A673 (cell line): ENCODE measurements around the gene HOXA6. TPM values are rescaled to one million over a fixed set of nuclear protein-coding genes. Genes with fewer than 3 reads are reported as not detected.

Source experiments
- BruUV-seq: library from RNA; stranded (reverse); fragments of 400-500 nt; replicated peaks from 2 replicates; lab custom pipeline; 2021; lab: Mats Ljungman, UMichigan
- CTCF ChIA-PET: fragments of 300-600 bp; sonication (Branson Sonifier 250); formaldehyde crosslinking; loops from one replicate; lab custom pipeline; 2022; ENCODE audit warnings: antibody characterized with exemption; lab: Charles Lee
- POLR2A ChIA-PET: fragments of 300-600 bp; sonication (Branson Sonifier 250); formaldehyde crosslinking; loops from one replicate; lab custom pipeline; 2022; ENCODE audit warnings: antibody characterized with exemption; ENCODE audit not compliant: low non-redundant PET; lab: Charles Lee
- DNase-seq: peaks from one replicate; pipeline ENCODE4 v3.0.0-alpha.2; 2015; ENCODE audit warnings: low spot score
- H3K27ac ChIP-seq: fragments of 200-600 bp; sonication (generic); 2 replicates; pipeline ENCODE4 v1.5.1; 2016; ENCODE audit warnings: mixed run types, low read depth, mild to moderate bottlenecking, mixed read lengths, antibody characterized with exemption, low read length; ENCODE audit not compliant: poor library complexity, severe bottlenecking
- H3K27me3 ChIP-seq: fragments of 200-600 bp; sonication (generic); replicated peaks from 2 replicates; pipeline ENCODE4 v1.6.1; 2017; ENCODE audit warnings: mixed run types, low read depth, mild to moderate bottlenecking, mixed read lengths, antibody characterized with exemption, low read length; ENCODE audit not compliant: insufficient read depth, poor library complexity
- H3K36me3 ChIP-seq: fragments of 200-600 bp; sonication (generic); 2 replicates; pipeline ENCODE4 v1.6.1; 2016; ENCODE audit warnings: mixed run types, mild to moderate bottlenecking, mixed read lengths, antibody characterized with exemption, low read length; ENCODE audit not compliant: insufficient read depth, poor library complexity, severe bottlenecking
- H3K4me1 ChIP-seq: fragments of 200-600 bp; sonication (generic); 2 replicates; pipeline ENCODE4 v1.6.1; 2017; ENCODE audit warnings: mixed run types, mild to moderate bottlenecking, mixed read lengths, antibody characterized with exemption, low read length; ENCODE audit not compliant: insufficient read depth, poor library complexity, severe bottlenecking
- H3K4me3 ChIP-seq: fragments of 200-600 bp; sonication (generic); 2 replicates; pipeline ENCODE4 v1.5.1; 2016; ENCODE audit warnings: low read depth, mixed run types, mild to moderate bottlenecking, mixed read lengths, low read length; ENCODE audit not compliant: poor library complexity, severe bottlenecking
- H3K9me3 ChIP-seq: fragments of 200-600 bp; sonication (generic); 2 replicates; pipeline ENCODE4 v1.6.1; 2016; ENCODE audit warnings: mixed run types, low read depth, mild to moderate bottlenecking, mixed read lengths, antibody characterized with exemption, low read length; ENCODE audit not compliant: poor library complexity, severe bottlenecking
- EZH2 ChIP-seq: fragments of 200-600 bp; sonication (generic); IDR thresholded peaks from 2 replicates; pipeline ENCODE4 v1.6.1; 2017; ENCODE audit warnings: borderline replicate concordance, low read depth, mild to moderate bottlenecking, mixed read lengths, antibody characterized with exemption, low read length; ENCODE audit not compliant: poor library complexity, severe bottlenecking
- intact Hi-C: fragments of 100-400 bp; cut with micrococcal nuclease; formaldehyde crosslinking; loops from one replicate; pipeline ENCODE4 v1.10.0; 2022; ENCODE audit not compliant: unreplicated experiment
- total RNA-seq: library from RNA; stranded (reverse); gene quantifications from 2 replicates; pipeline ENCODE4 v1.2.3, GENCODE V29; 2021
- TF ChIP-seq, protein P1 (sequence below): fragments of 300-800, 200-600 bp; sonication (generic); conservative IDR thresholded peaks from 2 replicates; pipeline ENCODE4 v1.5.1; 2017; ENCODE audit warnings: low read depth, mild to moderate bottlenecking, antibody characterized with exemption, low read length, moderate library complexity, mixed read lengths

Gene HOXA6
- total RNA-seq, 1 experiment from 2014 or later: not detected

- H3K27me3 ChIP-seq: peaks cover 90% of the 10 kb centered on the region
- CTCF ChIA-PET: no interaction called here
- H3K4me3 ChIP-seq: peak within 1 kb of the TSS; percentile 41
- peak; percentile 33 for TF ChIP-seq EZH2
- TF ChIP-seq, protein P1, sequence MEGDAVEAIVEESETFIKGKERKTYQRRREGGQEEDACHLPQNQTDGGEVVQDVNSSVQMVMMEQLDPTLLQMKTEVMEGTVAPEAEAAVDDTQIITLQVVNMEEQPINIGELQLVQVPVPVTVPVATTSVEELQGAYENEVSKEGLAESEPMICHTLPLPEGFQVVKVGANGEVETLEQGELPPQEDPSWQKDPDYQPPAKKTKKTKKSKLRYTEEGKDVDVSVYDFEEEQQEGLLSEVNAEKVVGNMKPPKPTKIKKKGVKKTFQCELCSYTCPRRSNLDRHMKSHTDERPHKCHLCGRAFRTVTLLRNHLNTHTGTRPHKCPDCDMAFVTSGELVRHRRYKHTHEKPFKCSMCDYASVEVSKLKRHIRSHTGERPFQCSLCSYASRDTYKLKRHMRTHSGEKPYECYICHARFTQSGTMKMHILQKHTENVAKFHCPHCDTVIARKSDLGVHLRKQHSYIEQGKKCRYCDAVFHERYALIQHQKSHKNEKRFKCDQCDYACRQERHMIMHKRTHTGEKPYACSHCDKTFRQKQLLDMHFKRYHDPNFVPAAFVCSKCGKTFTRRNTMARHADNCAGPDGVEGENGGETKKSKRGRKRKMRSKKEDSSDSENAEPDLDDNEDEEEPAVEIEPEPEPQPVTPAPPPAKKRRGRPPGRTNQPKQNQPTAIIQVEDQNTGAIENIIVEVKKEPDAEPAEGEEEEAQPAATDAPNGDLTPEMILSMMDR: no peak
- POLR2A ChIA-PET: no interaction called here
- H3K36me3 ChIP-seq: no peaks in the 10 kb centered on the region
- no peaks in the 10 kb centered on the region for H3K9me3 ChIP-seq
- BruUV-seq: no TSS peak
- intact Hi-C loops: no loop called here
- DNase-seq: no peak
- peaks cover 7% of the 10 kb centered on the region for H3K4me1 ChIP-seq
- no peak within 1 kb of the TSS for H3K27ac ChIP-seq
These were observed 26.6 kb upstream of the HOXA6 start, which contains the start of gene HOXA10 for GRCh38 chr7:27173956-27174873. Gene HOXA10, minus strand, starts transcription at chr7:27174320. Its CDS starts 14 bp downstream, at chr7:27174306.

DNA sequence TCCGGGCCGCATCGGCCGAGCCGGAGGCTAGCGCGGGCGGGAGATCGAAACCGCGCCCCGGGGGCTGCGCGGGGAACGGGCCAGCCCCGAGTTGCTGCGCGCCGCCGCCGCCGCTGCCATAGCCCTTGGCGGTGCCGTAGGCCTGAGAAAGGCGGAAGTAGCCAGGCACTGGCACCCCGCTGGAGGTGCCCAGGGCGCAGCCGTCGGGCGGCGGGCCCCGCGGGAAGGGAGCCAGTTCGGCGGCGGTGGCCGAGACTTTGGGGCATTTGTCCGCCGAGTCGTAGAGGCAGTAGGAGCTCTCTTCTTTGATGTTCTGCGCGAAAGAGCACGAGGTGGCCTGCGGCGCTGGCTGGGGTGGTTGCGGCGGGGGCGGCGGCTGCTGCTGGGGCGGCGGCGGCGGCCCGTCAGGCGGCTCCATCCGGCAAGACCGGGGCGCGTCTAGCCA is 26.0 kb upstream of the HOXA6 start:
- Histone ChIP-seq H3K27me3 (peaks cover 86% of the 10 kb centered on the region), H3K27ac (no peak overlapping the region), H3K4me1 (peaks cover 7% of the 10 kb centered on the region), H3K36me3 (no peaks in the 10 kb centered on the region), H3K9me3 (no peaks in the 10 kb centered on the region), H3K4me3 (peak overlapping the region; percentile 41)
- no TSS peak for BruUV-seq
- ChIA-PET CTCF (no interaction called here), POLR2A (no interaction called here)
- no peak for DNase-seq
- TF ChIP-seq, protein P1: no peak
- peak; percentile 96 for TF ChIP-seq EZH2
- intact Hi-C loops: no loop called here

GRCh38 chr7:27172823-27173510 is 25.4 kb upstream of the HOXA6 start:
- ChIA-PET CTCF (no interaction called here), POLR2A (no interaction called here)
- peak; percentile 35 for DNase-seq
- peaks cover 7% of the 10 kb centered on the region for H3K4me1 ChIP-seq
- no peak for TF ChIP-seq EZH2
- TF ChIP-seq, protein P1: no peak
- H3K9me3 ChIP-seq: no peaks in the 10 kb centered on the region
- BruUV-seq: no TSS peak
- peaks cover 85% of the 10 kb centered on the region for H3K27me3 ChIP-seq
- H3K36me3 ChIP-seq: no peaks in the 10 kb centered on the region
- H3K4me3 ChIP-seq: peak overlapping the region; percentile 41
- intact Hi-C loops: no loop called here
- H3K27ac ChIP-seq: no peak overlapping the region
